ENCODE measurements around the gene HBQ1. TPM values are rescaled to one million over a fixed set of nuclear protein-coding genes. Genes with fewer than 3 reads are reported as not detected.
"Not testable (repeated sequence)": the region's sequence is repeated elsewhere in the genome, so short reads cannot be mapped to it uniquely, and the experiment has no call there.

HBQ1 gene
- total RNA-seq, 1 donor = 0.63 TPM

DNA sequence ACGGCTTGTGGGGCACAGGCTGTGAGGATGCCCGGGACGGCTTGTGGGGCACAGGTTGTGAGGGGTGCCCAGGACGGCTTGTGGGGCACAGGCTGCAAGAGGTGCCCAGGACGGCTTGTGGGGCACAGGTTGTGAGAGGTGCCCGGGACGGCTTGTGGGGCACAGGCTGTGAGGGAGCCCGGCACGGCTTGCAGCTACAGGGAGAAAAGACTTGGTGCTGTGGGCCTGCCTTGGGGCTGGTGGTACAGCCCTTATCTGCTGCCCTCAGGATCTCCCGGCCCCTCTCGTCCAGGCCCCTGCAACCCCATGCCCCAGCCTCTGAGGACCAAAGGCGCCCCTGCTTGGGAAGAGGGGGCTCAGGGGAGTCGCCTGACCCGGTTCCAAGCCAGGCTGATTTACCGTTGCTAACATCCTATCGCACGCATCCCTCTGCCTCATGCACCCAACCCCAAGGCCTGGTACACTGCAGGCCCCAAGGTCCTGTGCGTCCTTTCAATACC, 19.5 kb upstream of the HBQ1 start:
- TF ChIP-seq, protein P1, sequence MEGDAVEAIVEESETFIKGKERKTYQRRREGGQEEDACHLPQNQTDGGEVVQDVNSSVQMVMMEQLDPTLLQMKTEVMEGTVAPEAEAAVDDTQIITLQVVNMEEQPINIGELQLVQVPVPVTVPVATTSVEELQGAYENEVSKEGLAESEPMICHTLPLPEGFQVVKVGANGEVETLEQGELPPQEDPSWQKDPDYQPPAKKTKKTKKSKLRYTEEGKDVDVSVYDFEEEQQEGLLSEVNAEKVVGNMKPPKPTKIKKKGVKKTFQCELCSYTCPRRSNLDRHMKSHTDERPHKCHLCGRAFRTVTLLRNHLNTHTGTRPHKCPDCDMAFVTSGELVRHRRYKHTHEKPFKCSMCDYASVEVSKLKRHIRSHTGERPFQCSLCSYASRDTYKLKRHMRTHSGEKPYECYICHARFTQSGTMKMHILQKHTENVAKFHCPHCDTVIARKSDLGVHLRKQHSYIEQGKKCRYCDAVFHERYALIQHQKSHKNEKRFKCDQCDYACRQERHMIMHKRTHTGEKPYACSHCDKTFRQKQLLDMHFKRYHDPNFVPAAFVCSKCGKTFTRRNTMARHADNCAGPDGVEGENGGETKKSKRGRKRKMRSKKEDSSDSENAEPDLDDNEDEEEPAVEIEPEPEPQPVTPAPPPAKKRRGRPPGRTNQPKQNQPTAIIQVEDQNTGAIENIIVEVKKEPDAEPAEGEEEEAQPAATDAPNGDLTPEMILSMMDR (IDR thresholded peaks at IDR 0.05; ENCODE audit: insufficient read depth, low read length) = no peak
- DNase-seq (ENCODE audit: low read depth) = no peak
- no peak overlapping the region for H3K4me3 ChIP-seq (ENCODE audit: low read depth, low read length)

DNA sequence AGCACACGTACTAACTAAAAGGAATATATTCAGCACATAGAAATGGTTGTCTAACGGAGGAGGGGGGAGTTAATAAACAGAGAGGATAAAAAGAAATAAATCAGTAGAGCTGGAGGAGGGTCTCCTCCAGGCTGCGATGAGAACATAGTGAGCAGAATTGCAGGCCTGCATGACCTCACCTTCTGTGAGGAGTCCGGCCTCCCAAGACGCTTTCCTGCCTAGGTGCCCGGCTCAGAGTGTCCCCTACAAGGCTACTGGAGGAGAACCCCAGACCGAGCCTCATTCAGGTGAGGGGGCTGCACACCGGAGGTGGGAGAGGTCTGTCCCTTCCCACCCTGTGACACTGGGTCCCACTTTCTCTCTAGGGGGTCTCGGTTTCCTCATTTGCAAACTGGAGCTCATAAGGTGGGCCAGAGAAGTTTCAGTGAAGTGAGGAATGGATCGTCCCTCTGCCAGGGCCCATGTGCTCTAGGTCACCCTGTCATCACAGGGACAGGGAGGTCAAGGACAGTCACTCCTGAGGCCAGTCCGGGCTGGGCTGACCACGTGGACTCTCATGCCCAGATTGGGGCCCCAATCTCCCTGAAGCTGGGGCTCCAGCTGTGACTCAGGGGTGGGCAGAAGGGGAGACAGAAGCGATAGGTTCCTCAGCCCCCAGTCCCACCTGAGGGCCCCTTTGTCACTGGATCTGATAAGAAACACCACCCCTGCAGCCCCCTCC, 17.8 kb upstream of the HBQ1 start:
- H3K4me3 ChIP-seq (ENCODE audit: low read depth, low read length) = no peak overlapping the region
- TF ChIP-seq, protein P1 (IDR thresholded peaks at IDR 0.05; ENCODE audit: insufficient read depth, low read length) = no peak
- no peak for DNase-seq (ENCODE audit: low read depth)

DNA sequence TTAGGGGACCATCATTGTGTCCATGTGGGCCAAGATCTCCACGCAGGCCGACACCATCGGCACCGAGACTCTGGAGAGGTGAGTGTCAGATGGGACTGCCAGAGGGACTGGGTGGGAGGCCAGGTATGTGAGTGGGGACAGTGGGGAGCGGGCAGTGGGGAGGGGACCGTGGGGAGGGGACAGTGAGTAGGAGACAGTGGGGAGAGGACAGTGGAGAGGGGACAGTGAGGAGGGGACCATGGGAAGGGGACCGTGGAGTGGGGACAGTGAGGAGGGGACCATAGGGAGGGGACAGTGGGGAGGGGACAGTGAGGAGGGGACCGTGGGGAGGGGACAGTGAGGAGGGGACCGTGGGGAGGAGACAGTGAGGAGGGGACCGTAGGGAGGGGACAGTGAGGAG, 17.1 kb upstream of the HBQ1 start:
- DNase-seq (ENCODE audit: low read depth); H3K4me3 ChIP-seq (ENCODE audit: low read depth, low read length): not testable (repeated sequence)

DNA sequence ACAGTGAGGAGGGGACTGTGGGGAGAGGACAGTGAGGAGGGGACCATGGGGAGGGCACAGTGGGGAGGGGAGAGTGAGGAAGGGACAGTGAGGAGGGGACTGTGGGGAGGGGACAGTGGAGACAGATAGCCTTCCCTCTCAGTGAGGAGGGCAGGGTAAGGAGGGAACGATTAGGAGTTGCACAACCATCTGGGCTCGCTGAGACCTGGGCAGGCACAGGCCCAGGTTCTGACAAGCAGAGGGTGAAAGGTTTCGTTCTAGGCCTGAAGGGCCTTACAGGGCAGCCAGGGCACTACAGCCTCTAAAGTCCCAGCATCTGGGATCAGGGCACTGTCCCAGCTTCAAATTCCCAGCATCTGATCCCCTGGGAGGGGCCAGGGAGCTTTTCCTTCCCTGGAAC, 16.6 kb upstream of the HBQ1 start:
- H3K4me3 ChIP-seq (ENCODE audit: low read depth, low read length); DNase-seq (ENCODE audit: low read depth): not testable (repeated sequence)

DNA sequence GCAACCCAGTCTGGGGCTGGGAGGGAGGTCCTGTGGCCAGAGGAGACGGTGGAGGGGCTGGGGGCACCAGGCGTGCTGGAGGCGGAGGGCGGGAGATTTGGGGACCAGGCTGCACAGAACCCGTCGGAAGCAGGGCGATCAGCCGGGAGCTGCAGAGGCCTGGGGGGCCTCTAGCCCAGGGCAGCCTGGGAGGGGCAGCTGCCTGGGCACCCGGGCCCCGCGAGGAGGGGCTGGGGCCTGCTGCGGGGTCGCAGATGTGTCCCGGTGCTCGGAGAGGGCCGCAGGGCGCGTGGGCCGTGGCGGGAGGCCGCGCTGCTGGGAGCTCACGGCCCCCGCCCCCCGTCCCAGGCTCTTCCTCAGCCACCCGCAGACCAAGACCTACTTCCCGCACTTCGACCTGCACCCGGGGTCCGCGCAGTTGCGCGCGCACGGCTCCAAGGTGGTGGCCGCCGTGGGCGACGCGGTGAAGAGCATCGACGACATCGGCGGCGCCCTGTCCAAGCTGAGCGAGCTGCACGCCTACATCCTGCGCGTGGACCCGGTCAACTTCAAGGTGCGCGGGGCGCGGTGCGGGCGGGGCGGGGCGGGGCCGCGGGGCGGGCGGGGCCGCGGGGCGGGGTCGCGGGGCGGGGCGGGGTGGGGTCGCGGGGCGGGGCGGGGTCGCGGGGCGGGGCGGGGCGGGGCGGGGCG, 16.0 kb upstream of the HBQ1 start:
- not testable (repeated sequence) for H3K4me3 ChIP-seq (ENCODE audit: low read depth, low read length); DNase-seq (ENCODE audit: low read depth)

DNA sequence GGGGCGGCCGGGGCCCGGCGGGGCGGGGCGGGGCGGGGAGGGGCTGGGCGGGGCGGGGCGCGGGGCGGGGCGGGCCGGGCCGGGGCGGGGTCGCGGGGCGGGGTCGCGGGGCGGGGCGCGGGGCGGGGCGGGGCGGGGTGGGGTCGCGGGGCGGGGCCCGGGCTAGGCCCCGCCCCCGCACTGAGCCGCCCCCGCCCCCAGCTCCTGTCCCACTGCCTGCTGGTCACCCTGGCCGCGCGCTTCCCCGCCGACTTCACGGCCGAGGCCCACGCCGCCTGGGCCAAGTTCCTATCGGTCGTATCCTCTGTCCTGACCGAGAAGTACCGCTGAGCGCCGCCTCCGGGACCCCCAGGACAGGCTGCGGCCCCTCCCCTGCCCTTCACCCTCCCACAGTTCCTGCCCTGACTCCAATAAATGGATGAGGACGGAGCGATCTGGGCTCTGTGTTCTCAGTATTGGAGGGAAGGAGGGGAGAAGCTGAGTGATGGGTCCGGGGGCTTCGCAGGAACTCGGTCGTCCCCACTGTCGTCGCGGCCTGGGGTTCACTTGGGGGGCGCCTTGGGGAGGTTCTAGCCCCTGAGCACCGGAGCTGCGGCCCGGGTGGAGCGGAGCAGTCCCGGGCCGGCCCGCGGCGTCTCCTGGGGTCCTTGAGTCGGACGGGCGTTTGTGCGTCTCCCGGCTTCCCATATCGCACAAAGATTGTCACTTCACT, 15.3 kb upstream of the HBQ1 start:
- no peak for DNase-seq (ENCODE audit: low read depth)
- TF ChIP-seq, protein P1 (IDR thresholded peaks at IDR 0.05; ENCODE audit: insufficient read depth, low read length) = no peak
- H3K4me3 ChIP-seq (ENCODE audit: low read depth, low read length) = no peak overlapping the region

DNA sequence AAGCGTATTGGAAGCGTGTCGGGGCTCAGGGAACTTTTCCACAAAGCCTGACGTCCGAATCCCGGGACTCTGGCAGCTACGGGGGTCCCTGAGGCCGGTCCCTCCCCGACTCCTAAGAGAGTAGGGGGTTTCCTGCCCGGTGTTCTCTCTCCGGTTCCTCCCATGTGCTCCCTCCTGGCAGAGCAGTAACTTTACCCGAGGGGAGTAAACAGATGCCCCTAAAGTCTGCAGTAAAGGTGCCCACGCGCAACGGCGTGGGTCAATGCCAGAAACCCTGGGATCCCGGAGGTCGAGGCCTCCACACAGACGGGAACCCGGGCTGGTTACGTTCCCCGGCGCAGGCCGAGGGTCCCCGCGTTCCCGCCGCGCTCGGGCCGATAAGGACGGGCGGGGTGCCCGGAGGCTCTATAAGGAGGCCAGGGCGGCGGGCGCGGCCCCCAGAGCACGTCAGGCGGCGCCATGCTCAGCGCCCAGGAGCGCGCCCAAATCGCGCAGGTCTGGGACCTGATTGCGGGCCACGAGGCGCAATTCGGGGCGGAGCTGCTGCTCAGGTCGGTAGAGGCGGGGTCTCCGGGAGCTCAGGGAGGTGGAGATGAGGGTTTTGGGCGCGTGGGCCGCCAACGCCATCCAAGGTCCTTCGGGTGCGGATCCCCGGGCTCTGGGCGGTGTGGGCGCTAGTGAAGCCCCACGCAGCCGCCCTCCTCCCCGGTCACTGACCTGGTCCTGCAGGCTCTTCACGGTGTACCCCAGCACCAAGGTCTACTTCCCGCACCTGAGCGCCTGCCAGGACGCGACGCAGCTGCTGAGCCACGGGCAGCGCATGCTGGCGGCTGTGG, 14.5 kb upstream of the HBQ1 start, which contains the start of gene HBM:
HBM (plus strand) TSS at position 440 of the 836 bp plus-strand sequence; CDS start at position 460, 20 bp downstream.
- no peak within 1 kb of the TSS for H3K4me3 ChIP-seq (ENCODE audit: low read depth, low read length)
- no peak for DNase-seq (ENCODE audit: low read depth)
- TF ChIP-seq, protein P1 (IDR thresholded peaks at IDR 0.05; ENCODE audit: insufficient read depth, low read length) = no peak
